ENCODE results near the gene PCDHB2. TPM values are rescaled to one million over a fixed set of nuclear protein-coding genes. Genes with fewer than 3 reads are reported as not detected.

PCDHB2 gene
- total RNA-seq, 2 donors from 2014 or later = 1.8 to 2.0 TPM

Other genes with a start within 250 kb of the PCDHB2 start
- gene PCDHA9, start 246.2 kb upstream of the PCDHB2 start, total RNA-seq = 1 to 10 TPM; 1.3 to 3.3 TPM
- gene PCDHA10, start 238.7 kb upstream of the PCDHB2 start, total RNA-seq = 1 to 10 TPM; 3.1 to 6.6 TPM
- 1 to 10 TPM; 3.6 to 4.9 TPM for gene PCDHA11, start 225.7 kb upstream of the PCDHB2 start, total RNA-seq
- gene PCDHA12, start 219.3 kb upstream of the PCDHB2 start, total RNA-seq = 1 to 10 TPM; 3.6 to 3.9 TPM
- 1 to 10 TPM; 2.3 to 7.6 TPM for gene PCDHA13, start 212.5 kb upstream of the PCDHB2 start, total RNA-seq
- 1 to 10 TPM; 1.8 to 4.0 TPM for gene PCDHAC1, start 168.3 kb upstream of the PCDHB2 start, total RNA-seq
- gene PCDHAC2, start 128.1 kb upstream of the PCDHB2 start, total RNA-seq = 1 to 10 TPM; 1.6 to 2.3 TPM
- under 1 TPM; 0.26 to 0.66 TPM for gene PCDHB1, start 43.2 kb upstream of the PCDHB2 start, total RNA-seq
- gene PCDHB3, start 5.9 kb downstream of the PCDHB2 start, total RNA-seq = 1 to 10 TPM; 1.3 to 1.8 TPM
- gene PCDHB4, start 27.2 kb downstream of the PCDHB2 start, total RNA-seq = 1 to 10 TPM; 1.6 to 3.3 TPM
- 10 to 100 TPM in 1 of 2 donors, 1 to 10 TPM in 1; 4.3 to 10.6 TPM for gene PCDHB5, start 40.6 kb downstream of the PCDHB2 start, total RNA-seq
- gene PCDHB6, start 55.4 kb downstream of the PCDHB2 start, total RNA-seq = 1 to 10 TPM in 1 of 2 donors, under 1 TPM in 1; 0.33 to 1.0 TPM
- under 1 TPM in 1 of 2 donors, not detected in 1; 0.52 TPM for gene PCDHB7, start 78.0 kb downstream of the PCDHB2 start, total RNA-seq
- gene PCDHB8, start 83.2 kb downstream of the PCDHB2 start, total RNA-seq = under 1 TPM; 0.33 to 0.52 TPM
- 1 to 10 TPM; 2.1 to 4.6 TPM for gene PCDHB16, start 87.8 kb downstream of the PCDHB2 start, total RNA-seq
- 10 to 100 TPM in 1 of 2 donors, under 1 TPM in 1; 0.78 to 19.8 TPM for gene PCDHB9, start 92.5 kb downstream of the PCDHB2 start, total RNA-seq
- 1 to 10 TPM; 1.3 to 2.3 TPM for gene PCDHB10, start 97.7 kb downstream of the PCDHB2 start, total RNA-seq
- 1 to 10 TPM; 4.4 to 4.9 TPM for gene PCDHB11, start 105.0 kb downstream of the PCDHB2 start, total RNA-seq
- gene PCDHB12, start 114.1 kb downstream of the PCDHB2 start, total RNA-seq = 1 to 10 TPM; 2.0 to 3.4 TPM
- gene PCDHB13, start 119.3 kb downstream of the PCDHB2 start, total RNA-seq = 1 to 10 TPM; 6.5 to 7.6 TPM
- 1 to 10 TPM; 3.4 to 7.3 TPM for gene PCDHB14, start 128.7 kb downstream of the PCDHB2 start, total RNA-seq
- gene PCDHB15, start 150.8 kb downstream of the PCDHB2 start, total RNA-seq = 1 to 10 TPM; 3.1 to 3.6 TPM
- not detected for gene SLC25A2, start 209.4 kb downstream of the PCDHB2 start, total RNA-seq
- gene TAF7, start 226.2 kb downstream of the PCDHB2 start, total RNA-seq = 10 to 100 TPM; 28.7 to 32.2 TPM
- gene PCDHGA1, start 235.9 kb downstream of the PCDHB2 start, total RNA-seq = under 1 TPM; 0.33 to 0.78 TPM
- 1 to 10 TPM; 2.0 to 2.9 TPM for gene PCDHGA2, start 244.1 kb downstream of the PCDHB2 start, total RNA-seq
- gene PCDHGA3, start 249.2 kb downstream of the PCDHB2 start, total RNA-seq = 10 to 100 TPM in 1 of 2 donors, 1 to 10 TPM in 1; 4.2 to 11.2 TPM